Vagina (tissue), 2 donors: Measurements from ENCODE around the gene FAM53B.

Experiments
- CTCF ChIP-seq, 3 experiments: fragments of 450-650 bp in 2 of 3; fragments of 200-600 bp in 1 of 3; sonication (generic) in 1 of 3; IDR thresholded peaks; one replicate each; pipeline ENCODE4 v1.5.1; 2017 to 2019; ENCODE audit warnings: antibody characterized with exemption in 3 of 3, mild to moderate bottlenecking in 2 of 3, moderate library complexity in 2 of 3
- POLR2A ChIP-seq, 2 donors: fragments of 450-650 bp; IDR thresholded peaks; one replicate each; pipeline ENCODE4 v1.6.1; 2017; ENCODE audit warnings: antibody characterized with exemption in 2 of 2, mild to moderate bottlenecking in 2 of 2, moderate library complexity in 2 of 2

GRCh38 chr10:124588736-124589490 is 155.3 kb downstream of the FAM53B start:
- no peak for TF ChIP-seq CTCF (IDR thresholded peaks at IDR 0.05)
- no peak for TF ChIP-seq POLR2A (IDR thresholded peaks at IDR 0.05)
